H1 (cell line): Measurements from ENCODE around the gene LRRC46. TPM values are rescaled to one million over a fixed set of nuclear protein-coding genes. Genes with fewer than 3 reads are reported as not detected.

Experiments used
- CTCF ChIA-PET: fragments of 300-600 bp; sonication (Branson Sonifier 250); formaldehyde crosslinking; loops from one replicate; lab custom pipeline; 2021; ENCODE audit not compliant: partially characterized antibody; lab: Charles Lee
- POLR2A ChIA-PET: fragments of 300-600 bp; sonication (Branson Sonifier 250); formaldehyde crosslinking; loops from one replicate; lab custom pipeline; 2021; ENCODE audit warnings: inconsistent platforms; ENCODE audit not compliant: partially characterized antibody; lab: Charles Lee
- DNase-seq, 2 experiments: peaks; one replicate each; pipeline versions ENCODE4 v3.0.0 to v3.0.0-alpha.2; 2010 to 2022; ENCODE audit warnings: low spot score in 2 of 2, low read depth in 1 of 2, mixed read lengths in 1 of 2
- FAIRE-seq: peaks from 2 replicates; lab custom pipeline; 2011; peaks lifted over from hg19 to GRCh38; lab: Jason Lieb, UNC
- H2AFZ ChIP-seq: 2 replicates; pipeline ENCODE4 v1.8.1; 2012; ENCODE audit warnings: low read length, inconsistent platforms
- H2AK5ac ChIP-seq: 2 replicates; pipeline ENCODE4 v1.6.1; 2013; ENCODE audit warnings: low read depth, low read length
- H2BK120ac ChIP-seq: replicated peaks from 2 replicates; pipeline ENCODE3; 2013; ENCODE audit warnings: low read depth, low read length, inconsistent platforms
- H2BK12ac ChIP-seq: 2 replicates; pipeline ENCODE4 v1.6.1; 2013; ENCODE audit warnings: low read depth, low read length
- H2BK15ac ChIP-seq: 2 replicates; pipeline ENCODE4 v1.6.1; 2013; ENCODE audit warnings: low read length
- H2BK20ac ChIP-seq: 2 replicates; pipeline ENCODE4 v1.6.1; 2013; ENCODE audit warnings: low read length
- H2BK5ac ChIP-seq: 2 replicates; pipeline ENCODE4 v1.6.1; 2013; ENCODE audit warnings: low read depth, low read length
- H3K14ac ChIP-seq: 2 replicates; pipeline ENCODE4 v1.6.1; 2013; ENCODE audit warnings: inconsistent platforms; ENCODE audit not compliant: insufficient read length
- H3K18ac ChIP-seq: 2 replicates; pipeline ENCODE4 v1.6.1; 2013; ENCODE audit warnings: low read length; ENCODE audit errors: extremely low read depth
- H3K23ac ChIP-seq: 2 replicates; pipeline ENCODE4 v1.6.1; 2013; ENCODE audit warnings: inconsistent platforms; ENCODE audit not compliant: insufficient read length
- H3K23me2 ChIP-seq: 2 replicates; pipeline ENCODE4 v1.6.1; 2013; ENCODE audit warnings: low read depth, low read length
- H3K27ac ChIP-seq: 2 replicates; pipeline ENCODE4 v1.6.1; 2011; ENCODE audit warnings: low read depth, low read length, inconsistent platforms
- H3K27me3 ChIP-seq, 4 experiments: replicated peaks in 1 of 4; 1 replicate in 1 of 4; 2 replicates in 3 of 4; pipeline versions ENCODE4 v1.6.1 to v1.8.1; 2011 to 2013; ENCODE audit warnings: low read length in 3 of 4, mild to moderate bottlenecking in 3 of 4, inconsistent platforms in 2 of 4, mixed read lengths in 2 of 4, moderate library complexity in 1 of 4; ENCODE audit not compliant: control insufficient read depth in 3 of 4, insufficient read depth in 3 of 4; ENCODE audit errors: extremely low read depth in 1 of 4
- H3K36me3 ChIP-seq, 4 experiments: 2 replicates each; pipeline versions ENCODE4 v1.6.1 to v1.8.1; 2011 to 2013; ENCODE audit warnings: mild to moderate bottlenecking in 4 of 4, low read length in 3 of 4, moderate library complexity in 2 of 4, control low read depth in 1 of 4, inconsistent platforms in 1 of 4; ENCODE audit not compliant: insufficient read depth in 4 of 4, control insufficient read depth in 2 of 4
- H3K4ac ChIP-seq: replicated peaks from 2 replicates; pipeline ENCODE3; 2013; ENCODE audit warnings: low read length, low read depth, mixed read lengths, inconsistent platforms; ENCODE audit not compliant: insufficient read length
- H3K4me1 ChIP-seq, 4 experiments: replicated peaks in 1 of 4; 1 replicate in 1 of 4; 2 replicates in 3 of 4; pipeline versions ENCODE4 v1.6.1 to v1.8.1; 2011 to 2013; ENCODE audit warnings: low read length in 3 of 4, inconsistent platforms in 2 of 4, mixed read lengths in 1 of 4; ENCODE audit not compliant: insufficient read depth in 4 of 4, control insufficient read depth in 3 of 4
- H3K4me2 ChIP-seq, 2 experiments: 2 replicates each; pipeline versions ENCODE4 v1.6.1 to v1.8.1; 2011 to 2013; ENCODE audit warnings: low read depth in 2 of 2, low read length in 2 of 2, control low read depth in 1 of 2, inconsistent platforms in 1 of 2, mild to moderate bottlenecking in 1 of 2; ENCODE audit not compliant: insufficient read depth in 1 of 2
- H3K4me3 ChIP-seq, 4 experiments: fragments of 200-600, 300-600 bp in 1 of 4; sonication (generic), shearing (Covaris generic), sonication (Bioruptor Twin) in 1 of 4; 2 replicates each; pipeline versions ENCODE4 v1.5.1 to v1.8.1; 2011 to 2016; ENCODE audit warnings: low read length in 4 of 4, low read depth in 3 of 4, control low read depth in 2 of 4, inconsistent platforms in 2 of 4, mild to moderate bottlenecking in 2 of 4, mixed read lengths in 1 of 4, moderate library complexity in 1 of 4; ENCODE audit not compliant: insufficient read depth in 2 of 4; ENCODE audit errors: extremely low read depth in 1 of 4
- H3K56ac ChIP-seq: replicated peaks from 2 replicates; pipeline ENCODE3; 2013; ENCODE audit warnings: low read depth, mild to moderate bottlenecking, mixed read lengths, low read length, inconsistent platforms; ENCODE audit not compliant: insufficient read length
- H3K79me1 ChIP-seq: 2 replicates; pipeline ENCODE4 v1.6.1; 2013; ENCODE audit warnings: low read depth, low read length, control low read depth
- H3K79me2 ChIP-seq, 2 experiments: 2 replicates each; pipeline versions ENCODE4 v1.6.1 to v1.8.1; 2012 to 2013; ENCODE audit warnings: low read length in 2 of 2, mild to moderate bottlenecking in 2 of 2, inconsistent platforms in 1 of 2; ENCODE audit not compliant: insufficient read depth in 2 of 2, control insufficient read depth in 1 of 2
- H3K9ac ChIP-seq, 4 experiments: replicated peaks in 1 of 4; 1 replicate in 1 of 4; 2 replicates in 3 of 4; pipeline versions ENCODE4 v1.6.1 to v1.8.1; 2011 to 2013; ENCODE audit warnings: low read depth in 3 of 4, low read length in 3 of 4, control low read depth in 2 of 4, mild to moderate bottlenecking in 2 of 4, moderate library complexity in 2 of 4, inconsistent platforms in 1 of 4; ENCODE audit errors: extremely low read depth in 1 of 4
- H3K9me3 ChIP-seq, 2 experiments: 2 replicates each; pipeline versions ENCODE4 v1.6.1 to v1.8.1; 2012 to 2013; ENCODE audit warnings: mild to moderate bottlenecking in 2 of 2, moderate library complexity in 2 of 2, control low read depth in 1 of 2, inconsistent platforms in 1 of 2, low read depth in 1 of 2, low read length in 1 of 2, mixed read lengths in 1 of 2; ENCODE audit not compliant: insufficient read depth in 2 of 2
- H4K20me1 ChIP-seq, 2 experiments: replicated peaks in 1 of 2; 2 replicates each; pipeline versions ENCODE3 to v1.8.1; 2011 to 2013; ENCODE audit warnings: inconsistent platforms in 2 of 2, low read length in 2 of 2, mild to moderate bottlenecking in 1 of 2; ENCODE audit not compliant: insufficient read depth in 2 of 2, control insufficient read depth in 1 of 2
- H4K5ac ChIP-seq: 2 replicates; pipeline ENCODE4 v1.6.1; 2013; ENCODE audit warnings: low read length, low read depth, mixed read lengths, inconsistent platforms; ENCODE audit not compliant: insufficient read length
- H4K8ac ChIP-seq: 2 replicates; pipeline ENCODE4 v1.8.0; 2013; ENCODE audit warnings: mild to moderate bottlenecking, moderate library complexity, low read length, inconsistent platforms; ENCODE audit not compliant: insufficient read depth; ENCODE audit errors: extremely low read depth
- H4K91ac ChIP-seq: replicated peaks from 2 replicates; pipeline ENCODE3; 2013; ENCODE audit warnings: low read length, mixed read lengths, inconsistent platforms; ENCODE audit not compliant: insufficient read length
- BACH1 ChIP-seq: IDR thresholded peaks from 2 replicates; pipeline ENCODE4 v1.6.1; 2012; ENCODE audit warnings: low read length, improper control_type of control experiment
- BCL11A ChIP-seq, 2 experiments: IDR thresholded peaks; one replicate each; pipeline ENCODE4 v1.6.1; 2011; ENCODE audit warnings: low read depth in 2 of 2, low read length in 2 of 2, mild to moderate bottlenecking in 2 of 2
- SRF ChIP-seq: IDR thresholded peaks from 2 replicates; pipeline ENCODE4 v1.6.1; 2011; ENCODE audit warnings: mild to moderate bottlenecking, low read depth, low read length, moderate library complexity
- WGBS, 2 experiments: shearing (Covaris generic) in 1 of 2; methylation state at CpG; one replicate each; pipeline versions ENCODE4 v1.1.6 to v1.1.7; 2013 to 2015; ENCODE audit warnings: low lambda C conversion rate in 2 of 2, mixed read lengths in 2 of 2, inconsistent platforms in 1 of 2, low coverage in 1 of 2, missing lambda C conversion rate in 1 of 2; ENCODE audit not compliant: insufficient replicate concordance in 2 of 2, insufficient coverage in 1 of 2, insufficient read length in 1 of 2; ENCODE audit errors: extremely low coverage in 1 of 2, missing lambda C conversion rate in 1 of 2; 5-methylcytosine and 5-hydroxymethylcytosine counted together
- polyA plus RNA-seq, 7 experiments: library from polyadenylated mRNA; depleted of rRNA in 3 of 7; stranded (reverse) in 5 of 7; unstranded in 2 of 7; fragments of >200 nt in 5 of 7; fragments of 200-250 nt in 2 of 7; gene quantifications; 1 replicate in 5 of 7; 2 replicates in 1 of 7; 4 replicates in 1 of 7; pipeline versions ENCODE4 v1.2.1 to v1.2.3, GENCODE V29; 2011 to 2013; ENCODE audit warnings: missing spikeins in 2 of 7, mixed read lengths in 2 of 7
- total RNA-seq: library from RNA; stranded (reverse); fragmentation: NEBNext Ultra II Directional; extraction: Animal tissue kit (Norgen Biotek cat#: 25700); gene quantifications from 2 replicates; pipeline ENCODE4 v1.2.1, GENCODE V29; 2021

The LRRC46 gene
- total and polyA plus RNA-seq, 2 of the 8 experiments (the other 6 are each of a cell fraction or from before 2014, with no cell fraction given): 0.18 TPM; not detected in 1

DNA sequence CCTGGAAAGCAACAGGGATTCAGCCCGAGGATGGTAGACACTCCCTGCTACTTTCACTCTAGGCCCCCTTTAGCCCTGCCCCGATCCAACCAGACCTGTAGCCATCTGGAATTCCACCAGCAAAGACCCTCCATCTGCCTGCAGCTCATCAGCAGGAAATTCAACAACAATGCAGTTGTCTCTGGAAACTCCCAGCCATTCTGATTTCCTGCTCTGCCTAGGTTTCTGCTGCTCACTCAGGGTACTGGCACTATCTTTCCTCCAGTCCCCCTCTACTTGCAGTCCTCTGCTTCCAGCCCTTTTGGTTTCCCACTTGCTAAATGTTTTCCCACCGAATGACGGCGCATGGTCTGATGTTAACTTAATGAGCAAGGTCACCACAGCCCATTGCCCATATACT lies 22.1 kb downstream of the LRRC46 start:
- no peak for TF ChIP-seq SRF
- TF ChIP-seq BACH1: no peak
- TF ChIP-seq BCL11A (IDR thresholded peaks at IDR 0.05; ENCODE audit: low read depth in 2 of 2, low read length in 2 of 2): no peak
- H4K20me1 ChIP-seq: peaks cover 2 to 5% of the 10 kb centered on the region in 2 experiments
- no peak overlapping the region for H2BK15ac ChIP-seq
- CTCF ChIA-PET: interaction anchor here (15.3 to 33.0 kb wide), 5 partner anchors 3 to 95 kb away, joined by 246 to 1206 read pairs (median 373); partner anchors contain the start of genes PNPO, PRR15L, SCRN2 and SP2
- H3K9ac ChIP-seq: no peak overlapping the region
- peaks cover 39 to 72% (median 68%) of the 10 kb centered on the region in 4 experiments for H3K27me3 ChIP-seq
- no peak for FAIRE-seq
- H3K79me1 ChIP-seq: no peaks in the 10 kb centered on the region
- no peak overlapping the region for H4K91ac ChIP-seq
- H2BK5ac ChIP-seq: no peak overlapping the region
- DNase-seq: no peak
- H3K56ac ChIP-seq: no peak overlapping the region
- no peak overlapping the region for H3K4me2 ChIP-seq
- no peak overlapping the region for H3K4me3 ChIP-seq
- H3K23ac ChIP-seq: no peak overlapping the region
- no peak overlapping the region for H3K4ac ChIP-seq
- H4K5ac ChIP-seq: no peak overlapping the region
- H4K8ac ChIP-seq: no peak overlapping the region
- H2BK12ac ChIP-seq: no peak overlapping the region
- peaks cover 4 to 16% (median 11%) of the 10 kb centered on the region in 4 experiments for H3K4me1 ChIP-seq
- no peak overlapping the region for H2AK5ac ChIP-seq
- peaks cover 16% of the 10 kb centered on the region for H3K23me2 ChIP-seq
- no peak overlapping the region for H3K14ac ChIP-seq
- no peak overlapping the region for H3K27ac ChIP-seq
- WGBS, 2 experiments: 72% methylated on average over 5 of the region's 5 CpGs; no CpG with 5 or more reads in 1 of the 2 experiments
- H2BK120ac ChIP-seq: no peak overlapping the region
- H3K9me3 ChIP-seq: no peaks in the 10 kb centered on the region
- H3K79me2 ChIP-seq: no peaks in the 10 kb centered on the region
- POLR2A ChIA-PET: interaction anchor here (1.2 to 1.5 kb wide), 2 partner anchors 9 to 29 kb away, joined by 4 read pairs; no protein-coding TSS in a partner anchor
- H2AFZ ChIP-seq: no peak overlapping the region
- H2BK20ac ChIP-seq: no peak overlapping the region
- no peaks in the 10 kb centered on the region for H3K36me3 ChIP-seq
- H3K18ac ChIP-seq: no peak overlapping the region
